HG03521 (cell line): ENCODE measurements around the gene CTDSPL.
"Not testable (repeated sequence)": the region's sequence is repeated elsewhere in the genome, so short reads cannot be mapped to it uniquely, and the experiment has no call there.

ENCODE experiments used
- ATAC-seq: cut with Tn5 transposase; IDR thresholded peaks from one replicate; pipeline ENCODE4 v1.9.1; 2021; ENCODE audit warnings: mild to moderate bottlenecking, moderate library complexity; ENCODE audit not compliant: unreplicated experiment

Gene CTDSPL, protein sequence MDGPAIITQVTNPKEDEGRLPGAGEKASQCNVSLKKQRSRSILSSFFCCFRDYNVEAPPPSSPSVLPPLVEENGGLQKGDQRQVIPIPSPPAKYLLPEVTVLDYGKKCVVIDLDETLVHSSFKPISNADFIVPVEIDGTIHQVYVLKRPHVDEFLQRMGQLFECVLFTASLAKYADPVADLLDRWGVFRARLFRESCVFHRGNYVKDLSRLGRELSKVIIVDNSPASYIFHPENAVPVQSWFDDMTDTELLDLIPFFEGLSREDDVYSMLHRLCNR

DNA sequence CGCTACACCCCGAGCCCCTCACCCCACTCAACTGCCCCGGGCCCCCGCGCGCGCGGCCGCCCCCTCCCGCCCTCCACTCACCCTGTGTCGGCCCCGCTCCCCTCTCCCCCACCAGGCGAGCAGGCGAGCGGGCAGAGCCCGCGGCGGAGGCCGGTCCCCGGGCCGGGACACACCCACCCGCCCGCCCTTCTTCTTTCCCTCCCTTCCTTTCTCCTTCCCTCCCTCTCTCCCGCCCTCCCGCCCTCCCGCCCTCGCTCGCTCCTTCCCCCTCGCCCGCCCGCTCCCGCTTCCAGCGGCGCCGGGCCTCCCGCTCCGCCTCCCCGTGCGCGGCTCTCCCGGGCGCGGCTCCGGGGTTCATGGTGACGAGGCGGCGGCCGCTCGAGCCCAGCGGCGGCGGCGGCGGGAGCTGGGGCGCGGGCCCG is at the start of gene CTDSPL:
Gene CTDSPL (plus strand): TSS at position 261 of the 422 bp plus-strand sequence. CDS start 320 bp downstream, outside the sequence.
- ATAC-seq = no peak

- ATAC-seq = no peak
Observed at GRCh38 chr3:37812499-37812896, 49.2 kb upstream of the CTDSPL start.

- no peak for ATAC-seq
Observed at GRCh38 chr3:37813403-37813802, 48.3 kb upstream of the CTDSPL start.

GRCh38 chr3:37814547-37814946 is 47.1 kb upstream of the CTDSPL start:
- ATAC-seq = no peak

- ATAC-seq = not testable (repeated sequence)
Observed at GRCh38 chr3:37815156-37815555, 46.5 kb upstream of the CTDSPL start.

GRCh38 chr3:37816271-37816670 is 45.4 kb upstream of the CTDSPL start:
- no peak for ATAC-seq

- no peak for ATAC-seq
Observed at GRCh38 chr3:37819591-37819990, 42.1 kb upstream of the CTDSPL start.

DNA sequence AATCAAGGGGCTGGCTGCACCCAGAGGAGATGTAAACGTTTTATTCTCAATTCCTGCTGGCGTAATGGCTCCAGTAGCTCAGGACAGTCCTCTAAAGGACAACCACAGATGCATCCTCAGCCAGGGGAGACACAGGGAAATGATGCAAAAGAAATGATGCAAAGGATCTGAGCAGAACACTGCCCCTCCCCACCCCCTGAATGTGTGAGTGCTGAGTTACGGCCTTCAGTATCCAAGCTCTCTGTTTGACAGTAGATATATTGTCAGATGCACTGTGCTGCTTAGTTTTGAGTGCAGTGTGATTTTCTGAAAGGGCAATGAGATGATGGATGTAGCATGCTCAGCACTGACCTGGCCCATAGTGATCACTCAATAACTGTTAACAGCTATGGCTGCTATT is 41.4 kb upstream of the CTDSPL start:
- ATAC-seq = no peak

DNA sequence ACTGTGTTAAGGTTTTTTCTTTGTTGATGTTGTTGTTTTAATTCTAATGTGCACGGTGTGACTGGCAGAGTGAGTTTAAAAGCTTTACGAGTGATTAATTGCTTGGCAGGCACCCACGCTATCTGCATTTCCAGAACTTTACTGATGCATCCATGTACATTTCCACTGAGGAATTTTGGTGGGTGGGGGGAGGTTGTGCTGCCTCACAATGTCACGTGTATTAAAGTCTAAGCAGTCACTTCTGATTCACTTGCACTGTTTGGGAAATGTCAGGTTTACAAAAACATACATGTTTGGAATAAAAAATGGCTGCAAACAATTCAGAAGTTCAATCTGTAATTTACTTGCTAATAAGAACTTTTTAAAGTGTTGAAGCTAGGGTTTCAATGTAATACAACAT is 38.5 kb upstream of the CTDSPL start:
- no peak for ATAC-seq

DNA sequence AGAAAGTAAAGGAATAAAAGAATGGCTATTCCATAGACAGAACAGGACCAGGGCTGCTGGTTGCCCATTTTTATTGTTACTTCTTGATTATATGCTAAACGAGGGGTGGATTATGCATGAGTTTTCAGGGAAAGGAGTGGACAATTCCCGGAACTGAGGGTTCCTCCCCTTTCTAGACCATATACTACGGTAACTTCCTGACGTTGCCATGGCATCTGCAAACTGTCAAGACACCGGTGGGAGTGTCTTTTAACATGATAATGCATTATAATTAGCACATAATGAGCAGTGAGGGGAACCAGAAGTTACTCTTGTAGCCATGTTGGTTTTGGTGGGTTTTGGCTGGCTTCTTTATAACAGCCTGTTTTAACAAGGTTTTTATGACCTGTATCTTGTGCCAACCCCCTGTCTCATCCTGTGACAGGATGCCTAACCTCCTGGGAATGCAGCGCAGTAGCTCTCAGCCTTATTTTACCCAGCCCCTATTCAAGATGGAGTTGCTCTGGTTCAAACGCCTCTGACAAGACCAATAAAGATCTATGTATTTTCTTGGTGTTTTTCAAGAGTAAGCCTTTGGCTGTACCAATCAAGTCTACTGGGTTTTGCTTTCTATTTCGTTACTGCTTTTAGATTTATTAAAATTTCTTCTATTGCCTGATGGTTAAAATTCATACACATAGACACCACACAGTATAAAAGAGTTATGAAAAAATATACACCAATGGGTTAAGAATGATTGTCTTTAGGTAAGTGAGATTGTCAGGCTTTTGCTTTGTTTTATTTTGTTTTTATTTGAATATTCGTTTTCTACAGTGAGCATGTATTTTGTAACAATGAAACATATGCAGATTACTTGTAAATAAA is 37.4 kb upstream of the CTDSPL start:
- ATAC-seq = no peak

- no peak for ATAC-seq
Observed at GRCh38 chr3:37824954-37825328, 36.7 kb upstream of the CTDSPL start.

GRCh38 chr3:37825744-37826400 is 35.8 kb upstream of the CTDSPL start:
- ATAC-seq = no peak

GRCh38 chr3:37826502-37826901 is 35.2 kb upstream of the CTDSPL start:
- ATAC-seq = no peak

- no peak for ATAC-seq
Observed at GRCh38 chr3:37826933-37827332, 34.7 kb upstream of the CTDSPL start.

- ATAC-seq = no peak
Observed at GRCh38 chr3:37832480-37832879, 29.2 kb upstream of the CTDSPL start.

- ATAC-seq = no peak
Observed at GRCh38 chr3:37833302-37834186, 28.1 kb upstream of the CTDSPL start.

DNA sequence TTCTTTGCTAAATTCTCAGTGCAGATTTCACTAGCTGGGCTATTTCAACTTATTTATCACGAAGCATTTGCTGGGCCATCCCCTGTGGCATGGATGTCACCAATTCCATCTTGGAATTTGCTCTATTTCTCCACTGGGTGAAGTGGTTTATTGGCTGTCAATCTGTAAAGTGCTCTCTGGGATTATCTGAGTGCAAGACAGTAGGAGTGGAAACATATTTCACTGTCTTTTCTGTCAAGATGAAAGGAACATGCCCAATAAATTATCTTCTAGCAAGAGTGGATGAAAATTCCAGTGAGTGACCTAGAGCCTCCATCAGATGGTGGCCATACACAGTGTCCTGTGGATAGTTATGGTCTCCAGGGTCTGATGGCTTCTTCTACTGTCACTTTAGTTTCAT is 25.1 kb upstream of the CTDSPL start:
- no peak for ATAC-seq

- ATAC-seq = no peak
Observed at GRCh38 chr3:37847689-37848088, 14.0 kb upstream of the CTDSPL start.

- ATAC-seq = no peak
Observed at GRCh38 chr3:37849146-37849923, 12.3 kb upstream of the CTDSPL start.

GRCh38 chr3:37852097-37852496 is 9.6 kb upstream of the CTDSPL start:
- ATAC-seq = no peak
